ENCODE data around the gene GPSM3.

GRCh38 chr6:32163559-32164258 lies 28.7 kb downstream of the GPSM3 start:
- TF ChIP-seq SMYD3 (CRISPR knock-in tag; IDR thresholded peaks at IDR 0.05) (no peak), NBN (conservative IDR thresholded peaks at IDR 0.05) (no peak)
